HepG2 (cell line): Measurements from ENCODE around the gene VPS54.

Experiments
- ARID5B ChIP-seq: IDR thresholded peaks from 2 replicates; pipeline ENCODE4 v1.4.0; 2020; ENCODE audit warnings: mild to moderate bottlenecking, missing genetic modification reagents
- CTCF ChIP-seq: sonication (generic); formaldehyde crosslinking; IDR thresholded peaks from 2 replicates; pipeline ENCODE4 v1.5.0; 2020; ENCODE audit warnings: mild to moderate bottlenecking, missing genetic modification reagents, moderate library complexity
- GLI4 ChIP-seq: sonication (generic); formaldehyde crosslinking; IDR thresholded peaks from 2 replicates; pipeline ENCODE4 v1.5.1; 2020; ENCODE audit warnings: missing genetic modification reagents, mild to moderate bottlenecking, moderate library complexity, borderline replicate concordance
- JUNB ChIP-seq: sonication (generic); formaldehyde crosslinking; IDR thresholded peaks from 2 replicates; pipeline ENCODE4 v1.8.0; 2022; ENCODE audit warnings: missing genetic modification reagents, mild to moderate bottlenecking, borderline replicate concordance
- MAFF ChIP-seq: IDR thresholded peaks from 2 replicates; pipeline ENCODE4 v1.6.1; 2011; ENCODE audit warnings: low read depth, low read length, improper control_type of control experiment
- ZNF746 ChIP-seq: sonication (generic); formaldehyde crosslinking; IDR thresholded peaks from 2 replicates; pipeline ENCODE4 v1.8.0; 2022; ENCODE audit warnings: mild to moderate bottlenecking, missing genetic modification reagents

- TF ChIP-seq ARID5B, result peak; percentile 9; the same call in 1 of the 2 replicates
- no peak for TF ChIP-seq MAFF
- TF ChIP-seq GLI4 (CRISPR knock-in tag), result no peak
- TF ChIP-seq JUNB (CRISPR knock-in tag), result no peak
- no peak for TF ChIP-seq CTCF (CRISPR knock-in tag)
- TF ChIP-seq ZNF746 (CRISPR knock-in tag), result no peak
These were observed 10.7 kb downstream of the VPS54 start for GRCh38 chr2:64008434-64009009.
